GM12878 (cell line): ENCODE results near the gene STXBP1. TPM values are rescaled to one million over a fixed set of nuclear protein-coding genes. Genes with fewer than 3 reads are reported as not detected.

Source experiments
- ATAC-seq: fragments of 200-7000 bp; cut with Tn5 transposase; 3 replicates; pipeline ENCODE4 v1.9.1; 2020; ENCODE audit warnings: mild to moderate bottlenecking, moderate library complexity
- BruUV-seq: library from RNA; stranded (reverse); fragments of 400-500 nt; replicated peaks from 2 replicates; lab custom pipeline; 2021; lab: Mats Ljungman, UMichigan
- CTCF ChIA-PET: fragments of 300-600 bp; sonication (Branson Sonifier 250); formaldehyde crosslinking; extraction: SDS; loops from one replicate; lab custom pipeline; 2021; ENCODE audit warnings: inconsistent platforms; lab: Yijun Ruan, JAX
- POLR2A ChIA-PET: fragments of 350-600 bp; formaldehyde crosslinking; extraction: SDS; loops from one replicate; lab custom pipeline; 2021; ENCODE audit warnings: inconsistent platforms; lab: Charles Lee
- RAD21 ChIA-PET: fragments of 300-600 bp; sonication (Branson Sonifier 250); formaldehyde crosslinking; loops from one replicate; lab custom pipeline; 2023; ENCODE audit warnings: antibody characterized with exemption; ENCODE audit not compliant: unreplicated experiment; lab: Charles Lee
- SMC1A ChIA-PET: fragments of 300-600 bp; sonication (Branson Sonifier 250); formaldehyde crosslinking; loops from one replicate; lab custom pipeline; 2023; ENCODE audit not compliant: unreplicated experiment, uncharacterized antibody; lab: Charles Lee
- DNase-seq: peaks from one replicate; pipeline ENCODE4 v3.0.0-alpha.2; 2011; ENCODE audit warnings: low read depth, low spot score
- FAIRE-seq: peaks from 3 replicates; lab custom pipeline; 2011; peaks lifted over from hg19 to GRCh38; lab: Jason Lieb, UNC
- H2AFZ ChIP-seq: 2 replicates; pipeline ENCODE4 v1.6.0; 2011; ENCODE audit warnings: low read depth, low read length, control low read depth; ENCODE audit not compliant: control insufficient read depth
- H3K27ac ChIP-seq: 2 replicates; pipeline ENCODE4 v1.5.1; 2011; ENCODE audit warnings: control low read depth; ENCODE audit not compliant: control insufficient read depth, insufficient read depth
- H3K27me3 ChIP-seq, 2 experiments: replicated peaks in 1 of 2; 2 replicates each; pipeline versions ENCODE4 v1.6.0 to v1.6.1; 2011; ENCODE audit warnings: low read length in 1 of 2; ENCODE audit not compliant: control insufficient read depth in 2 of 2, insufficient read depth in 2 of 2
- H3K36me3 ChIP-seq, 2 experiments: 2 replicates each; pipeline ENCODE4 v1.5.1; 2011; ENCODE audit warnings: low read length in 1 of 2; ENCODE audit not compliant: control insufficient read depth in 2 of 2, insufficient read depth in 2 of 2
- H3K4me1 ChIP-seq: 2 replicates; pipeline ENCODE4 v1.6.1; 2011; ENCODE audit warnings: mild to moderate bottlenecking, low read length, moderate library complexity, mixed read lengths; ENCODE audit not compliant: control insufficient read depth, insufficient read depth
- H3K4me2 ChIP-seq: 2 replicates; pipeline ENCODE4 v1.6.0; 2011; ENCODE audit warnings: control low read depth; ENCODE audit not compliant: control insufficient read depth, insufficient read depth
- H3K4me3 ChIP-seq: fragments of 200-600 bp; sonication (generic); 2 replicates; pipeline ENCODE4 v1.5.1; 2016
- H3K79me2 ChIP-seq: 2 replicates; pipeline ENCODE4 v1.6.0; 2011; ENCODE audit warnings: low read length; ENCODE audit not compliant: control insufficient read depth, insufficient read depth
- H3K9ac ChIP-seq: 2 replicates; pipeline ENCODE4 v1.8.0; 2011; ENCODE audit warnings: low read length, control low read depth, mixed read lengths; ENCODE audit not compliant: control insufficient read depth, insufficient read depth
- H3K9me3 ChIP-seq: replicated peaks from 3 replicates; pipeline ENCODE4 v1.5.1; 2011; ENCODE audit warnings: mild to moderate bottlenecking, low read length; ENCODE audit not compliant: control insufficient read depth, insufficient read depth
- H4K20me1 ChIP-seq: 2 replicates; pipeline ENCODE4 v1.6.0; 2011; ENCODE audit not compliant: control insufficient read depth, insufficient read depth
- BACH1 ChIP-seq: fragments of 450-650 bp; IDR thresholded peaks from 2 replicates; pipeline ENCODE4 v1.6.1; 2017; ENCODE audit warnings: mild to moderate bottlenecking, borderline replicate concordance
- ESRRA ChIP-seq: IDR thresholded peaks from 2 replicates; pipeline ENCODE4 v1.6.1; 2012; ENCODE audit warnings: mild to moderate bottlenecking, low read length, improper control_type of control experiment
- HDGF ChIP-seq: fragments of 450-650 bp; IDR thresholded peaks from 2 replicates; pipeline ENCODE4 v1.6.1; 2016; ENCODE audit warnings: antibody characterized with exemption
- PAX8 ChIP-seq: fragments of 450-650 bp; IDR thresholded peaks from 2 replicates; pipeline ENCODE4 v1.6.1; 2017; ENCODE audit warnings: mild to moderate bottlenecking, moderate library complexity
- SIX5 ChIP-seq: IDR thresholded peaks from 2 replicates; pipeline ENCODE4 v1.6.1; 2011; ENCODE audit warnings: mild to moderate bottlenecking, low read depth, low read length, moderate library complexity; ENCODE audit not compliant: severe bottlenecking
- YY1 ChIP-seq: IDR thresholded peaks from 2 replicates; pipeline ENCODE4 v1.6.1; 2011; ENCODE audit warnings: low read depth, mild to moderate bottlenecking, low read length
- WGBS: methylation state at CpG from one replicate; pipeline ENCODE4 v1.1.6; 2016; ENCODE audit warnings: low lambda C conversion rate; ENCODE audit not compliant: insufficient replicate concordance, insufficient coverage; ENCODE audit errors: missing lambda C conversion rate; 5-methylcytosine and 5-hydroxymethylcytosine counted together
- in situ Hi-C: fragments of 300-500 bp; cut with MboI; formaldehyde crosslinking; loops from 9 replicates; pipeline ENCODE4 v1.14.3; 2018; ENCODE audit warnings: mixed read lengths
- intact Hi-C: fragments of 100-400 bp; cut with micrococcal nuclease; formaldehyde crosslinking; loops from one replicate; pipeline ENCODE4 v1.14.2; 2022; ENCODE audit not compliant: unreplicated experiment
- polyA plus RNA-seq, 11 experiments: library from polyadenylated mRNA; depleted of rRNA in 4 of 11; unstranded in 6 of 11; stranded (reverse) in 5 of 11; fragments of >200 nt; fragmentation: Nextera tagmentation in 4 of 11; fragmentation: Illumina TruSeq in 1 of 11; extraction: Ambion mirVana in 4 of 11; extraction: Trizol in 1 of 11; gene quantifications; 1 replicate in 1 of 11; 2 replicates in 10 of 11; pipeline versions ENCODE4 v1.2.1 to v1.2.3, GENCODE V29; 2011 to 2016; ENCODE audit warnings: inconsistent platforms in 2 of 11, missing spikeins in 2 of 11, low read depth in 1 of 11
- total RNA-seq, 4 experiments: library from RNA; depleted of rRNA in 3 of 4; stranded (reverse); fragments of >200 nt in 3 of 4; fragmentation: Illumina TruSeq in 1 of 4; extraction: Trizol in 1 of 4; gene quantifications; 2 replicates each; pipeline versions ENCODE4 v1.2.1 to v1.2.3, GENCODE V29; 2013 to 2021
- TF ChIP-seq, protein P1 (sequence below): IDR thresholded peaks from 2 replicates; pipeline ENCODE4 v1.6.1; 2011; ENCODE audit warnings: mild to moderate bottlenecking, low read depth, low read length, moderate library complexity; ENCODE audit not compliant: insufficient replicate concordance

Gene STXBP1
- total and polyA plus RNA-seq, 10 of the 15 experiments (the other 5 are each of a cell fraction or from before 2014, with no cell fraction given) = 0.08 to 0.85 (median 0.31) TPM; not detected in 3

GRCh38 chr9:127683723-127684122, 71.6 kb downstream of the STXBP1 start:
- Histone ChIP-seq H3K36me3 (no peaks in the 10 kb centered on the region), H3K79me2 (no peaks in the 10 kb centered on the region), H4K20me1 (no peaks in the 10 kb centered on the region), H3K9me3 (no peaks in the 10 kb centered on the region), H3K9ac (no peak overlapping the region), H2AFZ (no peak overlapping the region), H3K4me2 (no peak overlapping the region), H3K27ac (no peak overlapping the region)
- BruUV-seq = no TSS peak
- ChIA-PET RAD21 (interaction anchor here (0.7 kb wide), 1 partner anchor 324 kb away, joined by 3 read pairs; no protein-coding TSS in a partner anchor), POLR2A (no interaction called here), CTCF (interaction anchor here (0.7 kb wide), 1 partner anchor 234 kb away, joined by 3 read pairs; no protein-coding TSS in a partner anchor)
- FAIRE-seq = no peak
- in situ Hi-C loops = no loop called here
- DNase-seq = no peak
- TF ChIP-seq HDGF (no peak), BACH1 (no peak), ESRRA (no peak), PAX8 (no peak), SIX5 (no peak), YY1 (no peak)
- TF ChIP-seq, protein P1, sequence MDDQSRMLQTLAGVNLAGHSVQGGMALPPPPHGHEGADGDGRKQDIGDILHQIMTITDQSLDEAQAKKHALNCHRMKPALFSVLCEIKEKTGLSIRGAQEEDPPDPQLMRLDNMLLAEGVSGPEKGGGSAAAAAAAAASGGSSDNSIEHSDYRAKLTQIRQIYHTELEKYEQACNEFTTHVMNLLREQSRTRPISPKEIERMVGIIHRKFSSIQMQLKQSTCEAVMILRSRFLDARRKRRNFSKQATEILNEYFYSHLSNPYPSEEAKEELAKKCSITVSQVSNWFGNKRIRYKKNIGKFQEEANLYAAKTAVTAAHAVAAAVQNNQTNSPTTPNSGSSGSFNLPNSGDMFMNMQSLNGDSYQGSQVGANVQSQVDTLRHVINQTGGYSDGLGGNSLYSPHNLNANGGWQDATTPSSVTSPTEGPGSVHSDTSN = no peak
- TF ChIP-seq, all 136 proteins: peak for 0
- H3K4me3 ChIP-seq = no peak overlapping the region
- no peaks in the 10 kb centered on the region for H3K4me1 ChIP-seq
- SMC1A ChIA-PET = interaction anchor here (0.6 kb wide), 1 partner anchor 943 kb away, joined by 3 read pairs; no protein-coding TSS in a partner anchor
- intact Hi-C loops = no loop called here
- ATAC-seq = no peak
- peaks cover 0 to 3% of the 10 kb centered on the region in 2 experiments; a peak in 3 of 4 replicates for H3K27me3 ChIP-seq
- WGBS = 37% methylated on average over 5 of the region's 5 CpGs
